HG03457 (cell line): ENCODE measurements around the gene FBXL22.
"Not testable (repeated sequence)": the region's sequence is repeated elsewhere in the genome, so short reads cannot be mapped to it uniquely, and the experiment has no call there.

Experiments used
- ATAC-seq: cut with Tn5 transposase; IDR thresholded peaks from one replicate; pipeline ENCODE4 v1.9.1; 2021; ENCODE audit warnings: moderate number of reproducible peaks; ENCODE audit not compliant: unreplicated experiment

FBXL22 gene

DNA sequence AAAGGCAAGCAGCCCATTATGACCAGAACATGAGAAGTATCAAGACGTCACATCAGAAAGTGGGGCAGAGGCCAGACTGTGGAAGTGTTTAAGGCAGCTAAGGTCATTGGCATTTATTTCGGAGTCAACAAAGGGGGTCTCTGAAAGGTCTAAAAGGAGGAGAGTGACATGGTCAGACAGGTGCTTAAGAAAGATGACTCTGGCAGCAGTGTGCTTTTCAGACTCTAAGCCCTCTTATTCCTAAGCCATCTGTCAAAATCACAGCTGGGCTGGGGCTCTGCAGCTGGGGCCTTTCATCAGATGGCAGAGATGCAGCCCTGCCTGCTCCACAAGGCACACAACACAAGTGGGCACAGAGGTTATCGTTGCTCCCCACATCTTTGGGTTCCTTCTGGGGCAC lies 14.0 kb downstream of the FBXL22 start:
- no peak for ATAC-seq

DNA sequence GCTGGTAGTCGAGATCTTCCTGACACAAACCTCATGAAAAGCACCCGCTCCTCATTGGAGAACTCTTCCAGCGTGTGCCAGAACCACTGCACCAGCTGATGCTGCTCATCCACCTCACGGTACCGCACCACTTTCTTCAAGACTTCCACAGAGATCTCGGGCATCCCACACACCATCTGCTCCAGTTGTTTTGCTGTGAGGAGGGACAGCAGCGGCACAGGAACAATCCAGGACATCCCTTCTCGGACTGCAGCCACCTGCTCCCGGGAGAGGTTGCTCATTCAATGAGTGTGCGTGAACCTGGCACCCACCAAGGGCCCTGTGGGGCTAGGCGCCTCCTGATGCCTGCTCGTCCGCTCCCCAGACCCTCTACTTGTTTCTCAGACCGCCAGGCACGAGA lies 15.1 kb downstream of the FBXL22 start:
- no peak for ATAC-seq

DNA sequence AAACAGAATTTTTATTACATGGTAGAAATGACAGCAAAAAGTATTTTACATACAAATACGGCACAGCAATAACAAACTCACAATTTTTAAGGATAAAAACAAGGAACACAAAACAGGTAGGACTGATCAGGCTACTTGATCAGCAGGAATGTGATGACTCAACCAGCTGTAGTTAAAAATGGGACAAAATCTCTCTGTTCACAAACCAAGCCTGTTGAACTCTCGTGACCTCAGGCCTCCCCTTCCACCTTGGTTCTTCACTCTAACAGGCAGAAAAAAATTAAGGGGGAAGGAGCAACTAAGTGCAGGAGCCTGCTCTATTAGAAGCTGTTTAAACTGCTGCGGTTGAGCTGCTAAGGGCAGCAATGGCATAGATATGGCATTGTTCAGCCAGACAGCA lies 18.7 kb downstream of the FBXL22 start:
- no peak for ATAC-seq

DNA sequence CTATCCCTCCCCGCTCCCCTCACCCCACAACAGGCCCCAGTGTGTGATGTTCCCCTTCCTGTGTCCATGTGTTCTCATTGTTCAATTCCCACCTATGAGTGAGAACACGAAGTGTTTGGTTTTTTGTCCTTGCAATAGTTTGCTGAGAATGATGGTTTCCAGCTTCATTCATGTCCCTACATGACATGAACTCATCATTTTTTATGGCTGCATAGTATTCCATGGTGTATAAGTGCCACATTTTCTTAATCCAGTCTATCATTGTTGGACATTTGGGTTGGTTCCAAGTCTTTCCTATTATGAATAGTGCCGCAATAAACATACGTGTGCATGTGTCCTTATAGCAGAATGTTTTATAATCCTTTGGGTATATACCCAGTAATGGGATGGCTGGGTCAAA lies 20.0 kb downstream of the FBXL22 start:
- ATAC-seq = not testable (repeated sequence)

DNA sequence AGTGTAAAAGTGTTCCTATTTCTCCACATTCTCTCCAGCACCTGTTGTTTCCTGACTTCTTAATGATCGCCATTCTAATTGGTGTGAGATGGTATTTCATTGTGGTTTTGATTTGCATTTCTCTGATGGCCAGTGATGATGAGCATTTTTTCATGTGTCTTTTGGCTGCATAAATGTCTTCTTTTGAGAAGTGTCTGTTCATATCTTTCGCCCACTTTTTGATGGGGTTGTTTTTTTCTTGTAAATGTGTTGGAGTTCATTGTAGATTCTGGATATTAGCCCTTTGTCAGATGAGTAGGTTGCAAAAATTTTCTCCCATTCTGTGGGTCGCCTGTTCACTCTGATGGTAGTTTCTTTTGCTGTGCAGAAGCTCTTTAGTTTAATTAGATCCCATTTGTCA lies 20.4 kb downstream of the FBXL22 start:
- not testable (repeated sequence) for ATAC-seq

DNA sequence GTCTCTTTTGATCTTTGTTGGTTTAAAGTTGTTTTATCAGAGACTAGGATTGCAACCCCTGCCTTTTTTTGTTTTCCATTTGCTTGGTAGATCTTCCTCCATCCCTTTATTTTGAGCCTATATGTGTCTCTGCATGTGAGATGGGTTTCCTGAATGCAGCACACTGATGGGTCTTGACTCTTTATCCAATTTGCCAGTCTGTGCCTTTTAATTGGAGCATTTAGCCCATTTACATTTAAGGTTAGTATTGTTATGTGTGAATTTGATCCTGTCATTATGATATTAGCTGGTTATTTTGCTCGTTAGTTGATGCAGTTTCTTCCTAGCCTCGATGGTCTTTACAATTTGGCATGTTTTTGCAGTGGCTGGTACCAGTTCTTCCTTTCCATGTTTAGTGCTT lies 23.6 kb downstream of the FBXL22 start:
- not testable (repeated sequence) for ATAC-seq

DNA sequence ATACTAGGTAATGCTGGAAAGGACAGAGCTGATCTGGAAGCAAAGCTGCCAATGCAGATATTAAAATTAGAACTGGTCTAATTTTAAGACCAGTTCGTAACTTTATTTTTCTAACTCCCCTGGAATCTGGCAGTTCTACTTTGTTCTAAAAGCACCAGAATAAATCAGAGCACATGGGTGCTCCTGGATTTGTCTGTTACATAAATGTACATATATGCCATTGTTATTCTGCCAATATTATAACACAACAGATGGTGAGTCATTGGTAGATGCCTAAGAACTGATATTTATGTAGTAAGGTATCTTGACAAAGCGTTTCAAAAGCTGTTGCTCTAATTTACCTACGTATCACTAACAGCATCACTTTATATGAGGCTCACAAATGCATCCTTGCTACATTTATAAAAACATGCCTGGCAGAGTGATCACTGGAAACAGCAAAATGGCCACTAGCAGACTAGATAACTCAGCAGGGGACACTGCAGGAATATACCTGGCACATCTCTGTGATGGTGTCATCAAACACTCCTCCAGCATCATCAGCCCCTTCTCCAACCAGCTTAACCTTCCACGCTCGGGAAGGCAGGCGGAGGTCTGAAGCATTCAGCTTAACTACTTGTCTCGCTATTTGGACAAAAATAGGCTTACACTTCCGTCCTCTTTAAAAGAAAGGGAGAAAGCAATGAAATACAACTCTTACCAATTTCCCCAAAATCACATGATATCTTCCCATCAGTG lies 26.2 kb downstream of the FBXL22 start:
- no peak for ATAC-seq

DNA sequence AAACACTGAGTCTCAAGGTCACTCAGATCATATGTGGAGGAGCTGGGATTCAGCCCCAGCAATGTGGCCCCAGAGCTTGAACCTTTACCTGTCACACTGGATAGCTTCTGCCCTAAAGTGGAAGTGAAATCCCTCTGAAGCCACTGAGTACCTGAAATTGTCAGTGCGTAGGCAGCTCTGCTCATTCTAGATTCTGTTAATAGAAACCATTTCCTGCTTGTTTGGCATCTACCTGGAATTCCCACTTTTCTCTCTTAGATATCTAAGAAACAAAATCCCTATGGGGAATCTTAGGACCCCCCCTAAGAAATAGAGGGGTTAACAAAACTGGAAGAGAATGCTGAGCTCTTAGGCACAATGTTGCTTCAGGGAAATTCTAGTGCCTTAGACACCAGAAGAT lies 29.8 kb downstream of the FBXL22 start:
- ATAC-seq = no peak

DNA sequence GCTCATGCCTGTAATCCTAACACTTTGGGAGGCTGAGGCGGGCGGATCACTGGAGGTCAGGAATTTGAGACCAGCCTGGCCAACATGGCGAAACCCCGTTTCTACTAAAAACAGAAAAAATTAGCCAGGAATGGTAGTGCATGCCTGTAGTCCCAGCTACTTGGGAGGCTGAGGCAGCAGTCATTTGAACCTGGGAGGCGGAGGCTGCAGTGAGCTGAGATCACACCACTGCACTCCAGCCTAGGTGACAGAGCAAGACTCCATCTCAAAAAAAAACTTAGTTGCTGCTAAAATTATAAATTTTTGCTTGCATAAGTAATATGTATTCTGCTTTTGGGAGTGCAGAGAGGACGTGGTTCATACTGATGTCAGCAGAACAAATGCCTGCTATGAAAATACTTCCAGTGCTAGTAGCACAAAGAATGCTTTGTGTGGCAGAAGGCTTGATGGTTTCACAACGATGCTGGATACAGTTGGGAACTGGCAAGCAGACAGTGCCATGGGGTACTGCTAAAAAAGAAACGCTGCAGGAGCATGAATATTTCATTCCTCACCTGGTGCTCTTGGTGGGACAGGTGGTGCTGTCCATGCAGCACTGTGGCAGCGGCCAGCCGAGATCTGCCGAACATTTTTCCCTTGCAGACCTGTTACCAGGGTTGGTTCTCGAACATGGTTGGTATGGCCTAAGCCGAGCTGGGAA lies 31.1 kb downstream of the FBXL22 start:
- ATAC-seq = no peak

DNA sequence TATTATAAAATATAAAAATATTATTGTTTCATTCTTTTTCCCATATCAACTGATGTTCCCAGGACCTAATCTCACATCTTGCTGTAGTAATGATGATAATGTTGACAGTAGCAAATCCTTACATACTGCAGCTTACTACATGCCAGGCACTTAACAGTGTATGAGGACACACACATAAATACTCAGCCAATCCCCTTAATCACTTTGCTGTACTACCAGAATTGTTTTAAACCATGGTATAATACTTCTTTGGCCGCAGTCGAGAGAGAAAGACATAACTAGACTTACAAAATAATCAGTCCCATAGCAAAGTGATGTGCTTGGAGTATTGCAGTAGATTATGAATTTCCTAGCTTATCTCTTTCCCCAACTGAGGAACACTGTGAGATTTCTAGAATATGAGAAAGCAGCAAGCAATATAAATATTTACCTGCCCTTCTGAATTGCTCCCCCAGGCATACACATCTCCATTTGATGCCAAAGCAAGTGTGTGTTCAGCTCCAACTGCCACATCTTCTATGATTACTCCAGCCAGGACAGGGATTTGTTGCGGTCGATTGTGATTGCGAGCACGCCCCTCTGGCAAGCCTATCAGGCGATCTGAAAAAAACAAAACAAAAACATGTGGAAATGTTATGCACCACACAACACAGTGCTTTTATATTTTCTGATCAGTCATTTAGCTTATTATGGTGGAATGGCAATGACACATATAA lies 33.0 kb downstream of the FBXL22 start:
- no peak for ATAC-seq

DNA sequence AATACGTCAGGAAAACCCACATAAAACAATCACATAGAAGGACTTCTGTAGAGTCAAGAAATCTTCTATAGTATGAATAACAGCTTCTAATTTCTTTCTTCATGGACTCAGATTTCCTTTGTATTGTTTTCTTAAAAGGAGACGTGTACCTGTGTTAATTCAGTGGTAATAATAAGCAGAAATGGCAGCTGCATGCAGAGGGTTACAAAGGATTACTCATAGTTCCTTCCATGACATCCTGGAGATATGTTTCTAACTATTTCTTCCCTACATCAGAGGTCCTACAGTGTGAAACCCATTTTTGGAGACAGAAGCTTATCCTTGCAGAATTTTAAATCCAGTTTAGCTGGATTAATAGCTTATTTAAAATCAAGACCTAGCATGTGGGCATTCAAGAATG lies 36.1 kb downstream of the FBXL22 start:
- no peak for ATAC-seq

DNA sequence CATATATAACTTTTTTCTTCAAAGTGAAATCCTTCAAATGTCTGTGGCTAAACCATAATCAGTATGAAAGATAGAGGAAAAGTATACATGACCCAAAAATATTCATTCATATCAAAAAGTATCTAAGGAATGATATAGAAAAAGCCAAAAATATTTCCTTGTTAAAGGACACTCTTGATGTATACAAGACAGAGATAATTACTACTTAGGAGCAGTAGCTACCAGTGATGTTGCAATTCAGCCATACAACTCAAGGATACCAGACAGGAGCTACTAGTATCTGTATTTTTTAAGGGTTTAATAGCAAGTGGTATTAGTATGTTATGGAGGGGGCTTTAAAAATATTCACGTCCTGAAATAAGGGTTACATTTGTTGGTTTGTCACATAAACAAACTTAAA lies 37.0 kb downstream of the FBXL22 start:
- ATAC-seq = no peak

DNA sequence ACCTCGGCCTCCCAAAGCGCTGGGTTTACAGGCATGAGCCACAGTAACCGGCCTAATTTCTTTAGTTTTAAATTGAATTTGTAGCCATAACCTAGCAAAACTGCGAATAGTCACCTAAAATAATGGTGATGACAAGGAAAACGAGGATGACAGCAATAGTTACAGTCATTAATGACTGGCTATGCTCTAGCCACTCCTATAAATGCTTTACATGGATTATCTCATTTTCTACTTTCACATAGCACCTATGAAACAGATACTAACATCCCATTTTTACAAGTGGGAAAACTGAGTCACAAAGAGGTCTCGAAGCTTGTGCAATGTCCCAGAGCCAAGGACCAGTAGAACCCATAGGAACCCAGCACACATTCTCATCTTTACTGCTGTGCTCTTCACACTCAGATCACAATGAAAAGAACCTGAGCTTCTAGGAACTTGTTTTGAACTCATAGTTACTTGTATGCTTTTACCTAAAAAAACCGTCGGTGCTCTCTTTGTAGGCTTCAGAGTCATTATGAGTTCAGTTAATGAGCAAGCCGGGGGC lies 39.4 kb downstream of the FBXL22 start:
- ATAC-seq = no peak

DNA sequence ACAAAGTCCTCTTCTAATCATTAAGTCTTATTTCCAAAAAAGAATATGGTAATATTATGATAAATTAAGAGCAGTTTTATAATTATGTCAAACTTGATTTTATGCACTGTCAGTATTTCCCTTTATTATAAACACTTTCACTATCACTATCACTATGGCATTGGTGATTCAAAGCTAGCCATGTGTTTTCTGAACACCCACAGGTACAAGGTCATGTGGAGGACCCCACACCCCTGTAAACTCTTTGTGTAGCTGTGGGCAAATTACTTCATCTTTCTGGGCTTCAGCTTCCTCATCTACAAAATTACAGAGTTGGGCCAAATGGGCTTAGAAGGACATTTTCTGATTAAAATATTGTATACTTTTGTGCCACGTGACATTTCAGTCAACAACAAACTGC lies 41.7 kb downstream of the FBXL22 start:
- ATAC-seq = no peak

DNA sequence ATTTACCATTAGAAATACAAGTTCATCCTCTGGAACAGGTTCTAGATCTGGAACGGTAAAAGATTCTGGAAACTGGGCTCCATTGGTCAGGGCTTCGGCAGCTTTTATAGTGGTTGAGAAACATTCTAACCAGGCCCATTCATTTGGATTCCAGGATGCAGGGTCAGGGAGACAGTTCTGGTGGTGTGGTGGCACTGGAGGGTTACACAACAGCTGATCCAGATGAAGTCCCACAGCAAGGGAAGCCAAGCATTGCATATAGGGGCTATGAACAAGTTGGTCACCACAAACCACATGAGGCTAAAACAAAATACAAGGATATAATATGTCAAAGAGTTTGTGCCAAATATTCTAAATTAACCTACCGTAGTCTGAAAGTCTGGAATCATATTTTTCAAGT lies 43.0 kb downstream of the FBXL22 start:
- no peak for ATAC-seq
